8988T (cell line): Measurements from ENCODE around the gene SLC12A3.
"Not testable (repeated sequence)": the region's sequence is repeated elsewhere in the genome, so short reads cannot be mapped to it uniquely, and the experiment has no call there.

Experiments
- DNase-seq: peaks from one replicate; pipeline ENCODE4 v3.0.0; 2011

The SLC12A3 gene

GRCh38 chr16:56929639-56930038 is 64.6 kb downstream of the SLC12A3 start:
- no peak for DNase-seq

- DNase-seq, result no peak
These were observed 65.7 kb downstream of the SLC12A3 start for GRCh38 chr16:56930486-56931270.

GRCh38 chr16:56931271-56931891 is 66.4 kb downstream of the SLC12A3 start:
- DNase-seq, result no peak

GRCh38 chr16:56931892-56932720 is 67.1 kb downstream of the SLC12A3 start, which contains the start of gene HERPUD1:
Gene HERPUD1 (plus strand): TSS chr16:56932142. CDS start chr16:56932245, 103 bp downstream.
- peak; percentile 99 for DNase-seq

- DNase-seq, result no peak
These were observed 68.0 kb downstream of the SLC12A3 start for GRCh38 chr16:56932721-56933619.

GRCh38 chr16:56933828-56934598 is 69.0 kb downstream of the SLC12A3 start:
- no peak for DNase-seq

- DNase-seq, result not testable (repeated sequence)
These were observed 69.7 kb downstream of the SLC12A3 start for GRCh38 chr16:56934599-56935145.

GRCh38 chr16:56935201-56935600 is 70.2 kb downstream of the SLC12A3 start:
- no peak for DNase-seq

- DNase-seq, result no peak
These were observed 71.5 kb downstream of the SLC12A3 start for GRCh38 chr16:56936491-56936890.

GRCh38 chr16:56936950-56937349 is 71.9 kb downstream of the SLC12A3 start:
- DNase-seq, result no peak

- no peak for DNase-seq
These were observed 73.9 kb downstream of the SLC12A3 start for GRCh38 chr16:56938664-56939513.

- no peak for DNase-seq
These were observed 74.8 kb downstream of the SLC12A3 start for GRCh38 chr16:56939801-56940200.

GRCh38 chr16:56941092-56941491 is 76.1 kb downstream of the SLC12A3 start:
- DNase-seq, result no peak

- DNase-seq, result no peak
These were observed 76.9 kb downstream of the SLC12A3 start for GRCh38 chr16:56941856-56942331.

GRCh38 chr16:56943761-56944375 is 78.9 kb downstream of the SLC12A3 start:
- DNase-seq, result no peak

- DNase-seq, result no peak
These were observed 80.2 kb downstream of the SLC12A3 start for GRCh38 chr16:56944954-56945839.

- no peak for DNase-seq
These were observed 81.0 kb downstream of the SLC12A3 start for GRCh38 chr16:56945847-56946527.
